Activated CD4-positive, alpha-beta T cell treated with anti-CD3 and anti-CD28 coated beads, Interleukin-2, amount 50 U/mL, for 4 hours (primary cell): Measurements from ENCODE around the gene MYRF.

Experiments used
- DNase-seq, 2 experiments: peaks; one replicate each; pipeline ENCODE4 v3.0.0-alpha.2; 2020

MYRF gene

GRCh38 chr11:61828629-61829407 is 76.4 kb downstream of the MYRF start:
- no peak for DNase-seq

- no peak for DNase-seq
These were observed 77.4 kb downstream of the MYRF start for GRCh38 chr11:61829806-61830205.

GRCh38 chr11:61830237-61831105 is 78.0 kb downstream of the MYRF start:
- DNase-seq: no peak

- DNase-seq: no peak
These were observed 79.8 kb downstream of the MYRF start for GRCh38 chr11:61832207-61832606.

GRCh38 chr11:61832754-61833153 is 80.3 kb downstream of the MYRF start:
- DNase-seq: no peak

DNA sequence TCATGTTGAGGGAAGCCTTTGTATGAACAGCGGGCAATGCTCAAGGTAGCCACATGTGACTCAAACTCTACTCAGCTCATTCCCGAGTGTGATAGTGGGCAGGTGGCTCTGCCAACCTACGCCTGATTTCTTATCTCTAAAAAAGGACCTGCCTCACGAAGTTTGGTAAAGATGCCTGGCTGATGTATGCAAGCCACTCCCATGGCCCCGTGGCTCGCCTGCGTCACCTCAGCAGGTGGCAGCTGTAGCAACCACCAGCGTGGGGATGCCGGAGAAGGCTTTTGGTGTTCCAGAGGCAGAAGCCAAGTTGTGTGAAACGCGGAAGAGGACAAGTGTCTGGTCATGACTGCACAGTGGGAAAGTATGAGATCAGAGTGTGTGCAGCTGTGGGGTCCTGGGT is 81.0 kb downstream of the MYRF start:
- no peak for DNase-seq

GRCh38 chr11:61833926-61834277 is 81.5 kb downstream of the MYRF start:
- DNase-seq: no peak

- no peak for DNase-seq
These were observed 82.0 kb downstream of the MYRF start for GRCh38 chr11:61834278-61835048.

GRCh38 chr11:61836193-61836592 is 83.8 kb downstream of the MYRF start:
- DNase-seq: no peak

GRCh38 chr11:61837411-61838005 is 85.1 kb downstream of the MYRF start:
- no peak for DNase-seq
